Endothelial cell of coronary artery (primary cell): ENCODE results near the gene HCAR3. TPM values are rescaled to one million over a fixed set of nuclear protein-coding genes. Genes with fewer than 3 reads are reported as not detected.

Source experiments
- total RNA-seq: library from RNA; depleted of rRNA; stranded (reverse); fragments of >200 nt; gene quantifications from 2 replicates; pipeline ENCODE4 v1.2.3, GENCODE V29; 2014

Gene HCAR3
- total RNA-seq: not detected in 2 replicates

GRCh38 chr12:122716658-122717057 is at the start of gene HCAR3:
Gene HCAR3 (minus strand): TSS chr12:122716811. CDS start chr12:122716737, 74 bp downstream.

GRCh38 chr12:122752464-122753318 is 36.1 kb upstream of the HCAR3 start, which contains the start of gene DENR:
Gene DENR (plus strand): TSS chr12:122752824. CDS start chr12:122753702, 878 bp downstream.

GRCh38 chr12:122730215-122731014 is 13.8 kb upstream of the HCAR3 start, which contains the start of gene HCAR1:
Gene HCAR1 (minus strand): TSS chr12:122730844. CDS start chr12:122730339, 505 bp downstream.

GRCh38 chr12:122702890-122703611 is 13.6 kb downstream of the HCAR3 start, which contains the start of gene HCAR2:
Gene HCAR2 (minus strand): TSS chr12:122703357. CDS start chr12:122703283, 74 bp downstream.

Other genes with a start within 250 kb of the HCAR3 start
- 10.1 and 14.3 TPM in 2 replicates for gene ZCCHC8, start 215.9 kb downstream of the HCAR3 start, total RNA-seq
- gene RSRC2, start 189.9 kb downstream of the HCAR3 start, total RNA-seq: 42.7 and 44.6 TPM in 2 replicates
- 16.9 and 22.7 TPM in 2 replicates for gene KNTC1, start 189.6 kb downstream of the HCAR3 start, total RNA-seq
- not detected in 2 replicates for gene HCAR2, start 13.5 kb downstream of the HCAR3 start, total RNA-seq
- gene HCAR1, start 14.0 kb upstream of the HCAR3 start, total RNA-seq: under 0.01 TPM in 2 replicates
- gene DENR, start 36.0 kb upstream of the HCAR3 start, total RNA-seq: 34.2 and 41.2 TPM in 2 replicates
- 0.36 and 0.38 TPM in 2 replicates for gene CCDC62, start 57.8 kb upstream of the HCAR3 start, total RNA-seq
- gene HIP1R, start 118.6 kb upstream of the HCAR3 start, total RNA-seq: 117 and 123 TPM in 2 replicates
- 13.6 and 13.8 TPM in 2 replicates for gene VPS37B, start 179.3 kb upstream of the HCAR3 start, total RNA-seq
- gene ABCB9, start 249.7 kb upstream of the HCAR3 start, total RNA-seq: 9.5 and 10.3 TPM in 2 replicates